Colonic mucosa (tissue), 4 donors: Measurements from ENCODE around the gene NCR3LG1. TPM values are rescaled to one million over a fixed set of nuclear protein-coding genes. Genes with fewer than 3 reads are reported as not detected.

Experiments
- DNase-seq: peaks from one replicate; pipeline ENCODE4 v3.0.0-alpha.2; 2020
- H3K27ac ChIP-seq: fragments of 200-600 bp; one replicate; pipeline ENCODE4 v1.8.0; 2021
- H3K27me3 ChIP-seq: fragments of 200-600 bp; one replicate; pipeline ENCODE4 v1.8.0; 2021
- H3K36me3 ChIP-seq: fragments of 200-600 bp; one replicate; pipeline ENCODE4 v1.8.0; 2021
- H3K4me1 ChIP-seq: fragments of 200-600 bp; one replicate; pipeline ENCODE4 v1.8.0; 2021; ENCODE audit warnings: mild to moderate bottlenecking
- H3K4me3 ChIP-seq: fragments of 200-600 bp; one replicate; pipeline ENCODE4 v1.8.0; 2021
- H3K9ac ChIP-seq, 2 donors: one replicate each; pipeline ENCODE4 v1.7.0; 2013; ENCODE audit warnings: control low read depth in 2 of 2, low read depth in 2 of 2, low read length in 2 of 2
- H3K9me3 ChIP-seq: fragments of 200-600 bp; one replicate; pipeline ENCODE4 v1.8.0; 2021
- CTCF ChIP-seq: fragments of 200-600 bp; IDR thresholded peaks from one replicate; pipeline ENCODE4 v1.8.0; 2022; ENCODE audit warnings: antibody characterized with exemption, mild to moderate bottlenecking
- intact Hi-C: fragments of 100-400 bp; cut with DNase I; formaldehyde crosslinking; loops from one replicate; pipeline ENCODE4 v1.14.1; 2022
- total RNA-seq, 2 donors: library from RNA; stranded (reverse); fragmentation: NEBNext Ultra II Directional in 1 of 2; extraction: Animal tissue kit (Norgen Biotek cat#: 25700) in 1 of 2; gene quantifications; one replicate each; pipeline ENCODE4 v1.2.1, GENCODE V29; 2021
- donor health status: healthy.
- donor health status: DM: no; HTN: no; CAD: no.
- donor health status: DM: no; HTN: no; CAD: no.

NCR3LG1 gene
- total RNA-seq, 2 donors from 2014 or later, result 9.3 to 11.3 TPM

GRCh38 chr11:17408026-17408425 is 56.4 kb downstream of the NCR3LG1 start:
- Histone ChIP-seq H3K9me3 (no peaks in the 10 kb centered on the region), H3K9ac (no peak overlapping the region), H3K27me3 (no peaks in the 10 kb centered on the region), H3K36me3 (no peaks in the 10 kb centered on the region), H3K4me3 (no peak overlapping the region), H3K4me1 (no peaks in the 10 kb centered on the region), H3K27ac (no peak overlapping the region)
- no peak for TF ChIP-seq CTCF
- intact Hi-C loops, result no loop called here
- no peak for DNase-seq

GRCh38 chr11:17408641-17409040 is 57.0 kb downstream of the NCR3LG1 start:
- H3K9me3 ChIP-seq, result no peaks in the 10 kb centered on the region
- no peak for DNase-seq
- no peaks in the 10 kb centered on the region for H3K4me1 ChIP-seq
- intact Hi-C loops, result no loop called here
- no peaks in the 10 kb centered on the region for H3K27me3 ChIP-seq
- no peak overlapping the region for H3K27ac ChIP-seq
- no peaks in the 10 kb centered on the region for H3K36me3 ChIP-seq
- no peak overlapping the region for H3K9ac ChIP-seq
- H3K4me3 ChIP-seq, result no peak overlapping the region
- TF ChIP-seq CTCF, result no peak

GRCh38 chr11:17410606-17411379 is 59.2 kb downstream of the NCR3LG1 start:
- H3K27me3 ChIP-seq, result no peaks in the 10 kb centered on the region
- DNase-seq, result peak; percentile 42
- H3K27ac ChIP-seq, result no peak overlapping the region
- H3K9me3 ChIP-seq, result no peaks in the 10 kb centered on the region
- intact Hi-C loops, result no loop called here
- no peaks in the 10 kb centered on the region for H3K4me1 ChIP-seq
- no peak overlapping the region for H3K4me3 ChIP-seq
- H3K9ac ChIP-seq, result no peak overlapping the region
- H3K36me3 ChIP-seq, result no peaks in the 10 kb centered on the region
- TF ChIP-seq CTCF, result no peak

GRCh38 chr11:17411418-17411817 is 59.8 kb downstream of the NCR3LG1 start:
- no peak for DNase-seq
- TF ChIP-seq CTCF, result no peak
- Histone ChIP-seq H3K27me3 (no peaks in the 10 kb centered on the region), H3K4me1 (no peaks in the 10 kb centered on the region), H3K36me3 (no peaks in the 10 kb centered on the region), H3K9ac (no peak overlapping the region), H3K4me3 (no peak overlapping the region), H3K9me3 (no peaks in the 10 kb centered on the region), H3K27ac (no peak overlapping the region)
- intact Hi-C loops, result no loop called here

- DNase-seq, result no peak
Measured at GRCh38 chr11:17412488-17413180, 61.0 kb downstream of the NCR3LG1 start.

More at GRCh38 chr11:17412488-17413180, 61.0 kb downstream of the NCR3LG1 start:
- no peak overlapping the region for H3K9ac ChIP-seq
- H3K27me3 ChIP-seq, result no peaks in the 10 kb centered on the region
- H3K4me3 ChIP-seq, result no peak overlapping the region
- no peaks in the 10 kb centered on the region for H3K4me1 ChIP-seq
- no peaks in the 10 kb centered on the region for H3K36me3 ChIP-seq
- H3K9me3 ChIP-seq, result no peaks in the 10 kb centered on the region
- H3K27ac ChIP-seq, result no peak overlapping the region
- no peak for TF ChIP-seq CTCF
- intact Hi-C loops, result no loop called here
